C4-2B (cell line): ENCODE results near the gene SND1.

Experiments used
- H3K27ac ChIP-seq: fragments of 450-650 bp; 2 replicates; pipeline ENCODE4 v1.5.1; 2017
- CTCF ChIP-seq: fragments of 450-650 bp; conservative IDR thresholded peaks from 2 replicates; pipeline ENCODE4 v1.5.1; 2017; ENCODE audit warnings: mild to moderate bottlenecking
- ZFX ChIP-seq: fragments of 450-650 bp; IDR thresholded peaks from 2 replicates; pipeline ENCODE4 v1.6.1; 2017

The SND1 gene

GRCh38 chr7:127870231-127870907, 218.4 kb downstream of the SND1 start:
- no peak overlapping the region for H3K27ac ChIP-seq
- TF ChIP-seq ZFX: no peak
- TF ChIP-seq CTCF: no peak

GRCh38 chr7:127871226-127871625, 219.2 kb downstream of the SND1 start:
- no peak overlapping the region for H3K27ac ChIP-seq
- TF ChIP-seq CTCF (no peak), ZFX (no peak)

GRCh38 chr7:127872122-127872521, 220.1 kb downstream of the SND1 start:
- H3K27ac ChIP-seq: no peak overlapping the region
- TF ChIP-seq CTCF: no peak
- no peak for TF ChIP-seq ZFX

- no peak overlapping the region for H3K27ac ChIP-seq
- TF ChIP-seq ZFX: no peak
- no peak for TF ChIP-seq CTCF
Observed at GRCh38 chr7:127873151-127873550, 221.2 kb downstream of the SND1 start.

GRCh38 chr7:127873715-127874636, 222.0 kb downstream of the SND1 start:
- H3K27ac ChIP-seq: no peak overlapping the region
- TF ChIP-seq CTCF (no peak), ZFX (no peak)

- H3K27ac ChIP-seq: no peak overlapping the region
- TF ChIP-seq ZFX: no peak
- TF ChIP-seq CTCF: no peak
Observed at GRCh38 chr7:127874951-127875608, 223.1 kb downstream of the SND1 start.

- TF ChIP-seq ZFX (no peak), CTCF (no peak)
- no peak overlapping the region for H3K27ac ChIP-seq
Observed at GRCh38 chr7:127876393-127876792, 224.4 kb downstream of the SND1 start.
